Measurements from ENCODE around the gene DEDD2.

DEDD2 gene

DNA sequence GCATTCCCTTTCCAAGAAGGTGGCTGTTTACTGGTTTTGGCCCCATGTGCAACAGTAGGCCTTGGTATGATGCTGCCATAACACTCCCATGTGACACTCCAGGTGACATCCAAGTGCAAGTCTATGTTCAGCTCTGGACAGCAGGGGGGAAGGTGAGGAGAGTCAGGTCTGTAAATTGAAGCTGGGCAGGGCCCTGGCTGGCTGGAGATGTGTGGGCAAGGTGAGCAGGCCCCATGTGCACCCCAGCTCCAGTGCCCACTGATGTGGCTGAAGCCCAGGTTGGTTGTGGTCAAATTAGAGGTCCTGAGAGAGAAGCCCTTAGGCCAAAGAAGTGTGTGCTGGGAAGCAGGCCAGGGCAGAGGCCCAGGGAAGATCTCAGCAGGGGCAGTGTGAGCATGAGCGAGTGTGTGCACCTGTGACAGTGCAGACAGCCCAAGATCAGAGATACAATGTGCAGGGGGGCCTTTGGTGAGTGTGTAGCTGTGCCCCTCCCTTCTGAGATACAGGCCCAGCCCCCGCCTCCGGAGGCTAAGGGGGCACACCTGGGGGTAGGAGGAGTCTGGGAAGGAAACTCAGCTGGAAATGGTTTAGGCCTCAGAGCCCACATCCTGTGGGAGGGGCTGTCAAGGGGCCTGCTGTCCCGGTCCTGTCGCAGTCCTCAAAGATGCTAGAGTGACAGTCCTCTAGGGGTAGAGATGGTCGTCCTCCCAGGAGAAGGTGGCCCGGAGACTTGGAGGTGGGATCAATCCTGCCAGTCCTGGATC lies 18.6 kb downstream of the DEDD2 start:
- no peak for DNase-seq (ENCODE audit: low spot score)

DNA sequence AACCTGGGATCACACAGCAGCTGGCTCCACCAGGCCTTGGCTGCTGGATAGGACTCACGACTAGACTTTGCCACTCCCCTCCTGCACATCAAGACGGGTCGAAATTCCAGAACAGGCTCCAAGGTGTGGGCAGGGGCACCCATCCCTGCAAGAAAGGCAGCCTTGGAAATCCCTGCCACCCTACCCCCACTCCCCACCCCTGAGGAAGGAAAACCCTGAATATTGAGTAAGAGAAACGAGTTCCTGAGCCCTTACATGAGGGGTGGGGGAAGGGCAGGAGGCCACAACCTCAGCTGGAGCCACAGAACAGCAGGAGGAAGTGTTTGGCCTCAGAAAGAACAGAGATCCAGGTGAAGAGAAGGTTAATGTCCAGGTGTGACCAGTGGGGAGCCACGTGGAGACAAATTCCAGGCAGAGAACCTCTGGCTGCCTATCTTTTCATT lies 20.1 kb downstream of the DEDD2 start:
- no peak for DNase-seq (ENCODE audit: low spot score)

DNA sequence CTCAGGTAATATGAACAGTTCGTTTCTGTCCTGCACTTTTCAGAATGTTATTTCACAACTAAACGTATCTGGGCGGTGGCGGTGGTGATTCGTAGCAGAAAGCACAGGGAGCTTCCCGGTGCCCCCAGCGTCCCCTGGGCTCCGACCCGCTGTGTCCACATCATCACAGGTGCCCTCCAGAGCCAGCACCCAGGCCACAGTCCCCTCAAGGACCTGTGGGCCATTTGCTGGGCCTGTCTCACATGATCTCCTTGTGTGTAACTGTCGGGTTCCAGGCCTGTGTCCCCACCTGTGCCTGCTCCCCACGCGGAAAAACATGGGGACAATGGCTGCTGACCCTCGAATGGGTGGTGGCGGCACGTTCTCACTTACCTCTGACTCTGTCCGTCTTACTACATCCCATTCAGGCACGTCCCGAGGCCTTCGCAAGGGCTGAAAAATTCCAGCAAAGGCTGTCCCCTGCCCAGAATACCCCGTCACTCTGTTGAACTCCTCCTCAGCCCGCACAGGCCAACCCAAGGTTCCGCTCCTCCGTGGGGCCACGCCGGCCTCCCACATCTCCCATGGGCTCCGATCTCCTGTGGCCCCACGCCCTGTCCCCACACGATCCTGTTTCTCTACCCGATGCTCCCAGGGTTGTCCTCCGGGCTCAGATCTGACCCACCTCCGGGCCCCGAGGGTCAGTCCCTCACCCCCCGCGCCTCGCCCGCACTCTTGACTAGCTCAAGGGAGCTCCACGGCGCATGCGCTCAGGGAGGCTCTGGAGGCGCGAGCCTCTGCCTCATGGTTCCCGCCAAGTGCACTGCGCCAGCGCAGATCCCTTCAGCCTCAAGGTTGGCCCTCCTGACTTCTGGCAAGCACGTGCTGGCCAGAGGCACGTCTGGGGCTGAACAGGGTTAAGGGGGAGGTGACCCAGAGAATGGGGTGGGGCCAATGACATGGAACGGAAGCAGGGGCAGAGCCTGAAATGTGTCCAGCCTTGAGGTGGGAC lies 21.2 kb downstream of the DEDD2 start:
- DNase-seq (ENCODE audit: low spot score) = no peak

DNA sequence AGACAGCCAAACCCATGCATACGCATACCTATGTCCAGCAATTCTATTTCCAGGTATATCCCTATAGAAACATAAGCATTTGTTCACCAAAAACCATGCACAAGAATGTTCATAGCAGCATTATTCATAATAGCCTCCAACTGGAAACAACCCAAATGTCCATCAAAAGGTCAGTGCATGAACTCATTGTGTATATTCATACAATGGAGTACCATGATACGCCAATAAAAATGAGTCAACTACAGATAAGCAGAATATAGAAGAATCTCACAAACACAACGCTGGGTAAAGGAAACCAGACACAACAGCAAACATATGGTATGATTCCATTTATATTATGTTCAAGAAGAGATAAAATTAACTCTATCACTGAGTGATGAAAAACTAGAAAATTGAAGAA lies 23.8 kb downstream of the DEDD2 start:
- DNase-seq (ENCODE audit: low spot score) = peak; percentile 43

DNA sequence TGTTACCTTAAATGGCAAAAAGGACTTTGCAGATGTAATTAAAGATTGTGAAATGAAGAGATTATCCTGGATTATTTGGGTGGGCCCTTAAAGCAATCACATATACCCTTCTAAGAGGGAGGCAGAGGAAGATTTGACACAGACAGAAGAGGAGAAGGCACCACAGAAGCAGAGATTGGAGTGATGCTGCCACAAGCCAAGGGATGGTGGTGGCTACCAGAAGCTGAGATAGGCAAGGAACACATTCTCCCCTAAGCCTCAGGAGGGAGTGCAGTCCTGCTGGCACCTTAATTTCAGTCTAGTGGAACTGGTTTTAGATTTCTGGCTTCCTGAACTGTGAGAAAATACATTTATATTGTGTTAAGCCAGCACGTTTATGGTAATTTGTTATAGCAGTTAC lies 24.2 kb downstream of the DEDD2 start:
- DNase-seq (ENCODE audit: low spot score) = no peak

DNA sequence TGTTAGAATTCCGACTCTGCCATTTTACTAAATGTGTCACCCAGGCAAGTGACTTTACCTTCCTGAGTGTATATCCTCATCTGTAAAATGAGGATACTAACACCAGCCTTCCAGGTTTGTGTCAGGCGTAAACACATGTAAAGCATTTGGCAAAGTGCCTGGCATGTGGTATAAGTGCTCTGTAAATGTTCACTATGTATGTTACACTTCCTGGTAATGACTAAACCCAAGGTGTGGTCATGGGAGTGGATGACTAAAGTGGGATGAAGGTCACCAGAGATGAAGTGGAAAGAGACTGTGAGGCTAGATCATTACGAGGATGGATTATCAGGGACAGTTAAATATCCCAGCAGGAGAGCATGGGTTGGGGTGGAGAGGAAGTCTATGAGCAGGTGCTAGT lies 25.6 kb downstream of the DEDD2 start:
- no peak for DNase-seq (ENCODE audit: low spot score)

DNA sequence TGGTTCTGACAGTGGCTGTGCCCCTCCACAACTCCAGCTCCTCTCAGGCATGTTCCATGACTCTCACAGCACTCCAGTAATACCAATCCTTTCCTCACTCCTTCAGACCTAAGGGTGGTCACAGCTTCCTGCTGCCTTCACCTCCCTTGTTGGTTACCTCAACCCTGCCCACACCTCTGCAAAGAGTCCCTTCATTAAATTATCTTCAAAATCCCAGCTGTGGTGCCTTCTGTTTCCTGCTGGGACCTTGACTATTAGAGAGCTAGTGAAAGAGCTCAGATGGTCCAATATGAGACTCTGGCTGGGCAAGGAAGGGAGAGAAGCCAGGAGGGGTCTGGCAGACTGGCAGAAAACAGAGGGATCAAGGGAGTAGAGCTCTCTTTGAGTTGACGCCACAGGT lies 26.1 kb downstream of the DEDD2 start:
- no peak for DNase-seq (ENCODE audit: low spot score)

DNA sequence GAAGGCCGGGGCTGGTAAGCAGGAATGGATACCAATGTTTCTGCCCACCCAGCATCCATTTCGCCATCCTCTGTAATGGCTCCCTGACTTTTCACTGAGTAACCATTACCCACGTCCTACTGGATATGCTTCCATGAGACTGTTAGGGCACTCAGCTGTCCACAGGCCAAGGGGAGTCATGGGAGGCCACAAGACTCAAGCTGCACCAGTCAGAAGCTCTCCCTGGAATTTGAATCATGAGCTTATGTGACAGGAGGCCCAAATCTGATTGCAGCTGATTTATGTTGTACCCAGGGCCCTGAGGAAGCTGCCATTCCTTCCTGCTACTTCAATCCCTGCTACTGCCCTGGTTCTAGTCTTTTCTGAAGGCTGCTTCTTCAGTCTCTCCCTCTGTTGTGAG lies 28.3 kb downstream of the DEDD2 start:
- no peak for DNase-seq (ENCODE audit: low spot score)

DNA sequence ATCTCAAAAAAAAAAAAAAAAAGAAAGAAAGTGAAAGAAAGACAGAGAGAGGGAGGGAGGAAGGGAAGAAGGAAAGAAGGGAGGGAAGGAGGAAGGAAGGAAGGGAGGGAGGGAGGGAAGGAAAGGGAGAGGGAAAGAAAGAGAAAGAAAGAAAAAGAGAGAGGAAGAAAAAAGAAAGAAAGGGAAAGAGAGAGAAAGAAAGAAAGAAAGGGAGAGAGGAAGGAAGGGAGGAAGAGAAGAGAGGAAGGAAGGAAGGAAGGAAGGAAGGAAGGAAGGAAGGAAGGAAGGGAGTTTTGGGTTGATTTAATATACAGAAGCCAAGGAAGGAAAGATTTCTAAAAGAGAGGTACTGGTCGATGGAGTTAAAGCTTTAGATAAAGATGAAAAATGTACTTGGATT lies 28.8 kb downstream of the DEDD2 start:
- no peak for DNase-seq (ENCODE audit: low spot score)

DNA sequence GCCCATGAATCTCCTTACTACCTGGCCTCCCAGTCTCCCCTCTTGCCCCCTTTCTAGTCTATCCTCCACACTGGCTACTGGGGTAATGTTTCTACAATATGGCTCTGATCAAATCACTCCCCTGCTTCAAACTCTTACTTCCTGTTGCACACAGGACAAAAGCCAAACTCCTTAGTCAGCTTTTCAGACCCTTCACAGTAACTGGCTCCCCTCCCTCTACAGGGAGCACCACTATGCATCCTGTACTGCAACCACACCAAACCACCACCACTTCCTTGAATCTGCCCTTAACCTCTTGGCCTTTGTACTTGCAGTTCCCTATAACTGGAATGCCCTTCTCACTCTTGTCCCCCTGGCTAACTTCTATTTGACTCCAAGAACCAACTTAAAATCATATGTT lies 32.2 kb downstream of the DEDD2 start:
- DNase-seq (ENCODE audit: low spot score) = no peak

DNA sequence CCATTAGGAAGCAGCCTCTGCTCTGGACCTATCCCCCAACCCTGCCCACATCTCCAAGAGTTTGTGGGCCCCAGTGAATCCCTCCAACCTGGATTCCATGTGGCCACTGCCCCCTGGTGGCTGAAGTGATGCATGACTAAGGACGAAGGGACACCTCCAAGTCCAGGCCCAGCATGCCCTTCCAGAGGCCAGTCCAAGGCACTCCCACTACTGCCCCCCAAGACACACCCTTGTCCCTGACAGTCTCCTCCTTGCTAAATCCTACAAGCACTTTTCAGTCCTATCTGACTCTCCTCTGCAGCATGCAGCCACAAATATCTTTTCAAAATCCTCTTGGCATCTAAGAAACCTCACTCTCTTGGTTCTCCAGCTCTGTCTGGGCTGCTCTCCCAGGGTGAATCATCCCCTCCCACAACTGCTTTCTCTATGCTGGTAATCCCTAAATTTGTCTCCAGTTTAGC lies 33.0 kb downstream of the DEDD2 start:
- peak; percentile 64 for DNase-seq (ENCODE audit: low spot score)

DNA sequence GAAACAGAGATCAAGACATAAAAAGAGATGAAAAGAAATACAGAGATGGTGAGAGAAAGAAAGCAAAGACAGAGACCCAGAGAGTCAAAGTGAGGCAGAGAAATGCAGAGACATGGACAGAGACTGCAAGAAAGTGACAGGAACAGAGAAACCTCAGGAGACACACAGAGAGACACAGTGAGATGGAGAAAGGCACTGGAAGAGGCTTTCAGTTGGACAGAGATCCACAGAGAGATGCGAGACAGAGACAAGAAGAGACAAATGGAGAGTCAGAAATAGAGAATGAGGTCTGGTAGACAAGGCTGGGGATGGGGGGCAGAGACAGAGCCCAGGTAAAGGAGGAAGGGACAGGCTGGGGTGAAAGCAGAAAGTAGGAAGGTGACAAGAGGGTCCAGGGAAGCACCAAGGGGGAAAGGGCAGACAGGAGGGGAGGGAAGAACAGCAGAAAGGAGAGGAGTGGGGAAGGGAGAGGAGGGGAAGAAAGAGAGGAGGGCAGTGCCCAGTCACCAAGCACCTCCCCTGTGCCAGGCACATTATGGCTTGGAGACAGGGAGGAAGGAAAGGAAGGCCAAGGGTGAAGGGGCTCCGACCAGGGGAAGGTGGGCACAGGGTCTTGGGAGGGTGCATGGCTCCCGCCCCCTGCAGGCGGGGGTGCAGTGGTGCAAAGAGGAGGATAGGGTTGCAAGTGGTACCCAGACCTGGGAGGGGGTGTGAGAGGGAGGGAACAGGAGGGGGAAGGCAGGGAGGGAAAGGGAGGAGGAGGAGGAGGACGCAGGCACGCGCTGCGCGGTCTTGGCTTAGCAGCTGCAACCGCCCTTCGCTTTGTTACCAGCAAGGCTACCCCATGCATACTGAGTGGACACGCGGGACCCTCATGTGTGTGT lies 38.4 kb downstream of the DEDD2 start:
- no peak for DNase-seq (ENCODE audit: low spot score)

DNA sequence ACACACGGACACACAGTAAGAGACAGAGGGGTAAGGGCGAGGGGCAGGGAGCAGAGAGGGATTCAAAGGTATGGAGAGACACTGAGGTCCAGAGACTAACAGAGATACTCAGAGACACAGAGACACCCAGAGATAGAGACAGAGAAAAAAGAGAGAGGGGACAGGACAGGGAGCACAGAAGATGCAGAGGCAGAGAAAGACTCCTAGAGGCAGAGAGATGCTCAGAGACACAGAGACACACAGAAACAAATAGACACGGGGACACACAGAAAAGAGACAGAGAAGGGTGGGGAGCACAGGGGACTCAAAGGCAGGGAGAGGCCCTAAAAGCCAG lies 39.8 kb downstream of the DEDD2 start:
- no peak for DNase-seq (ENCODE audit: low spot score)

DNA sequence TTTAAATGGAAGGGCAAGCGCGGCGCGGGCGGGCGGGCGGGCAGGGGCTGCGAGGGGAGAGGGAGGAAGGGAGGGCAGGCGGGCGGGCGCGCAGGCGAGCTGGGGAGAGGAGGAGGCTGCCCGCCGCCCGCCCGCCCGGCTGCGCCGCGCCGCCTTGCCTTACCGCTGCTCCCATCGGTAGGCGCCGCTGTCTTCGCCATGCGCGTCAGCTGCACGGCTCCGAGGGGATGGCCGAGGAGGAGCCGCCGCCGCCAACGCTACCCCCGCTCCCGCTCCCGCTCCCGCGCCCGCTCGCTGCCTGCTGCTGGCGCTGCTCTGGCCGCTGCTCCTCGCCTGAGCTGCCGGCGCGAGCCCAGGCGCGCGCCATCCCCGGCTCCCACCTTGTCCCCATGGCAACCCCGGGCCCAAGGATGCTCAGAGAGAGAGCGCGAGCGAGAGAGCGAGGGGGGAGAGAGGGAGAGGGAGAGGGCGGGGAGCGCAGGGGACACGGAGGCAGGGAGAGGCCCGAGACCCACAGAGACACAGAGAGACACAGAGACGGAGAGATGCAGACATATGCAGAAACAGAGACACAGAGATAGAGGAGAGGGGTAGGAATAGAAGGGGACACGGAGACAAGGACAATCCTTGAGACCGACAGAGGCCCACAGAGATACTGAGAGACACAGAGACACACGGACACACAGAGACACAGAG lies 40.3 kb downstream of the DEDD2 start:
- DNase-seq (ENCODE audit: low spot score) = no peak

DNA sequence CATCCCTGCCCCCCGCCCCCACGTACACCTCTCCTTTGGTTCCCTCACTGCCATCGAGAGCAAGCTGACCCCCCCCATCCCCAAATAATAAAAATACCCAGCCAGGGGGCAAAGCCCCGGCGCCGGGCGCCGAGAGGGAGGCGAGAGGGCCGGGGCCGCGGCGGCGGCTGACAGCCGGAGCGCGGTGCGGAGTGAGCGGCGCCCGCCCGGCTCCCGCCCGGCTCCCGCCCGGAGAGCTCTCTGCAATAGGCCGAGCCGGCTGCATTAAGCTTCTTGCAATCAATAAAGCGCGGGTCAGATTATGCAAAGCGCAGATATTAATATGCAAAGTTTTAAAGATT lies 40.9 kb downstream of the DEDD2 start:
- no peak for DNase-seq (ENCODE audit: low spot score)

DNA sequence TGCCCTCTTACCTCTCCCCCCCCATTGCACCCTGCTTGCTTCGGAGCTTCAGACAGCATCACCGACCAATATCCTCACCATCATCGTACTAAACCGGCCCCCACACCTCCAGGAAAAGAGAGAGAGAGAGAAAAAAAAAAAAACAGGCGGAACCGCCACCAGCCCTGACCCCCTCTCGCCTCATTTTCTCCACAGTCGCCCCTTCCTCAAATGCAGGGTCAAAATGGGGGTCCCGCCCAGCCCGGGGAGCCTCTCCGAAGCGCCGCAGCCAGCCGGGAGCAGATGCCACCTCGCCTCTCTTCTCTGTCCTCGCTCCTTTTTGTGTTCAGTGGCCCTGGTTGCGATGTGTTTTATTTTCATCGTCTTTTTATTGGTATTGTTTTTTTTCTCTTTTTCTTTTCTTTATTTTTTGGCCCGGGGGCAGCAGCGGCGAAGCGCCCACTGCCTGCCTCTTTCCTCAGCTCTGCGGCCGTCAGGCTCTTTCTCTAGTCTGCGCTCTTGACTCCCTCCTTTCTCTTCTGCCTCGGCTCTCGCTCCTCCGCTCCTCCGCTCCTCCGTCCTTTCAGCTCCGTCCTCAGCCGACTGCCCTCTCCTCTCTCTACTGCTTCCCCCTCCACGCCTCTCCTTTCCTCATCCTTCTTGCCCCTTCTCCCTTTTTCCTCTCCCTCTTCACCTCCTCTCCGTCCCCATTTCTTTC lies 41.4 kb downstream of the DEDD2 start:
- DNase-seq (ENCODE audit: low spot score) = no peak

DNA sequence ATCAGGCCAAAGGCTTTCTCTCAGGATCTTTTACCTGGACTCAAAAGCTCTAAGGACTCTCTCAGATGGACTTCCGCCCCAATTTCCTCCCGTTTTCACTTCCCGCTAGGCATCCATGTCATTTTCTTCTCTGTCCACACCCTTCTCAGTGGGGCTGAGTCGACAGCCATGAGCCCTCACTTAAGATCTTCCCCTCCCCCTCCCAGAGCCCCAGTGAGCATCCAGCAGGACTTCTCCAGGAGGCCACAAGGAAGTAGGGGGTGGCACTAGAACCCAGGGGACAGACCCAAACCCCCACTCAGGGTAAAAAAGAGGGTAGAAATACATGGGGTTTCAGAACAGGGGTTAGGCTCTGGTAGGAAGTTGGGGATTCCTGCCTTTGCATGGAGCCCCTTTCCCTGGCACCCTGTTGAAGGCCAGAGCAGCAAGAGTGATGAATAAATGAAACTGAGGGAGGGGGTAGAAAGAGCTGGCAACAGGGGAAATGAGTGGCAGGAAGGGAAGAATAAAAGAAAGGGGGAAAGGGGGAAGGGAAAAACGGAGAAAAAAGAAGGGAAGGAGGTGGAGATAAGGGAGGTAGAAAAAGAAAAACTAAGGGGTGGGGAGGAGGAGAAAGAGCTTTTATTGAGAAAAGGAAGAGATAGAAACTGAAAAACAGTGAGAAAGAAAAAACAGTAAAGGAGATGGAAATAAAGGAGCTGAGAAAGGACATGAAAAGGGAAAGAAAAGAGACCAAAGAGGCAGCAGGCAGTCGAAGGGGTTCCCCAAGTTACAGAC lies 42.3 kb downstream of the DEDD2 start:
- DNase-seq (ENCODE audit: low spot score) = no peak

DNA sequence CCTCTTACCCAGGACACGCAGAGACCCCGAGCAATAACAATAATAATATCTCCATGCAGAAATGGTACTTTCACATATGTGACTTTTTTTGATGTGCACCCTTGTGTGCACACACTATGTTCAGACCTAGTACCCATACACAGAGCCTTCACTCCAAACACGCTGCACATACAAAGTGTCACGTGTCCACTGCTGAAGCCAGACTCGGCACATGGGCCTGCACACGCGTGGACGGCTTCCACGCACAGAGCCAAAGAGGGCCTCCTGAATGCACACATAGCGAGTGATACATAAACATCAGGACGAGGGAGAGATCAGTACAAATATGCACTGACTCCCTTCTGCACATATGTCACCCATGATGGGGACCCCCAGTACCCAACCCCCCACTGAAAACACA lies 43.3 kb downstream of the DEDD2 start:
- DNase-seq (ENCODE audit: low spot score) = no peak

DNA sequence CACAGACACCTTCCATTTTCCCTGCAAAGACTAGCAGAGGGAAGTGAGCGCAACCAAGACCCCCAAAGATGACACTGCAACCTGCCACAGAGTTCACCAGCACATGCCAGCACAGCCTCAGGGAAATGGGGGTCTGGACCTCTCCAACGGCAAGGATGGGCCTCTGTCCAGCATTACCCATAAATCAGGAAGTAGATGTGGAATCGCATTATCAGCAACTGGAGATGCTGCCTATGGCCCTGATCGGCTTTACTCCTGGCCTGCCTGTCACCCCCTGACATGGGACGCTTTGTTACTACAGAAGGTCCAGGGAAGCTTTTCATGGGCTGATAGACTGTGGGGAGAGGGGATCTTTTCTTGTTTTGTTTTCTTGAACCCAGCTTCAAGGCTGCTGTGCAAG lies 43.8 kb downstream of the DEDD2 start:
- DNase-seq (ENCODE audit: low spot score) = no peak

DNA sequence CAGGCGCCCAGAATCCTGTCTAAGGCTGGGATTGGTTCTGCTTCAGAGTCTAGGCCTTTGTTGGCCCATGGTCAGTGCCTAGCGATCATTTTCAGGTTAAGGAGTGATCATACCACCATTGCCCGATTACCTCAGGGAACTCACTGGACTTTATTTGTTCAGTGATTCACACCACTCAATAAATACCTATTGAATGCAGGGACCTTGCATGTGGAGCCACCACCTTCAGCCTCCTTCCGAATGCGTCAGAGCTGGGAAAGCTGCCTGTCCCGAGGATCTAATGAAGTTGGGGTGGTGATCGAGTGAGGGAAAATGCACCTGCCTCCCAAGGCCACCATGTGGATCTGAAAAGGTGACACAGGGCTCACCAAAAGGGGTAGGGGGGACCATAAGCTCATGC lies 45.2 kb downstream of the DEDD2 start:
- DNase-seq (ENCODE audit: low spot score) = no peak
